ENCODE results near the gene UBE2E2. TPM values are rescaled to one million over a fixed set of nuclear protein-coding genes. Genes with fewer than 3 reads are reported as not detected.
A peak's percentile ranks its signal among the peaks of the same experiment; 100 is the strongest.

UBE2E2 gene
- total RNA-seq, 1 experiment from 2014 or later: 54.9 TPM

DNA sequence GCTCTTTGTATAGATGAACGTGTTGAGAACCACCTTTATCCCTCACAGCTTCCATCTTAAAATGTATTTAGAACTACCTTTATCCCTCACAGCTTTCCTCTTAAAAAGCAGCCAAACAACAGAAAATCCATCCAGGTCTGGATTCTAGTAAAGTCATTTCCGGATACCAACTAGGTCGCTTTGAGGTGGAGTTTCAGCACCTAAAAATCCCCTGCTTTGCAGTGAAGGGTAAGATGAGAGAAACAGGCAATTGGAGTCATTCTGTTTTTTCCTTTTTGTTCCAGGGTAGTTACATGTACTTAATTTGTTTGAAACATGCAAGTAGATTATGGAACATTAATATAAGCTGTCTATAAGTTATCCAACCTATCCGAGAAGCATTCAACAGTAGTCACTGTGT lies 192.0 kb downstream of the UBE2E2 start (continued):
- TF ChIP-seq PRRX2 (CRISPR knock-in tag; IDR thresholded peaks at IDR 0.05) (no peak), JAZF1 (CRISPR knock-in tag; IDR thresholded peaks at IDR 0.05) (no peak), NR3C1 (CRISPR knock-in tag; conservative IDR thresholded peaks at IDR 0.05; ENCODE audit: low read depth) (no peak)
- TF ChIP-seq, protein P1, sequence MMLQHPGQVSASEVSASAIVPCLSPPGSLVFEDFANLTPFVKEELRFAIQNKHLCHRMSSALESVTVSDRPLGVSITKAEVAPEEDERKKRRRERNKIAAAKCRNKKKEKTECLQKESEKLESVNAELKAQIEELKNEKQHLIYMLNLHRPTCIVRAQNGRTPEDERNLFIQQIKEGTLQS (CRISPR knock-in tag; conservative IDR thresholded peaks at IDR 0.05): no peak
- TF ChIP-seq, protein P2, sequence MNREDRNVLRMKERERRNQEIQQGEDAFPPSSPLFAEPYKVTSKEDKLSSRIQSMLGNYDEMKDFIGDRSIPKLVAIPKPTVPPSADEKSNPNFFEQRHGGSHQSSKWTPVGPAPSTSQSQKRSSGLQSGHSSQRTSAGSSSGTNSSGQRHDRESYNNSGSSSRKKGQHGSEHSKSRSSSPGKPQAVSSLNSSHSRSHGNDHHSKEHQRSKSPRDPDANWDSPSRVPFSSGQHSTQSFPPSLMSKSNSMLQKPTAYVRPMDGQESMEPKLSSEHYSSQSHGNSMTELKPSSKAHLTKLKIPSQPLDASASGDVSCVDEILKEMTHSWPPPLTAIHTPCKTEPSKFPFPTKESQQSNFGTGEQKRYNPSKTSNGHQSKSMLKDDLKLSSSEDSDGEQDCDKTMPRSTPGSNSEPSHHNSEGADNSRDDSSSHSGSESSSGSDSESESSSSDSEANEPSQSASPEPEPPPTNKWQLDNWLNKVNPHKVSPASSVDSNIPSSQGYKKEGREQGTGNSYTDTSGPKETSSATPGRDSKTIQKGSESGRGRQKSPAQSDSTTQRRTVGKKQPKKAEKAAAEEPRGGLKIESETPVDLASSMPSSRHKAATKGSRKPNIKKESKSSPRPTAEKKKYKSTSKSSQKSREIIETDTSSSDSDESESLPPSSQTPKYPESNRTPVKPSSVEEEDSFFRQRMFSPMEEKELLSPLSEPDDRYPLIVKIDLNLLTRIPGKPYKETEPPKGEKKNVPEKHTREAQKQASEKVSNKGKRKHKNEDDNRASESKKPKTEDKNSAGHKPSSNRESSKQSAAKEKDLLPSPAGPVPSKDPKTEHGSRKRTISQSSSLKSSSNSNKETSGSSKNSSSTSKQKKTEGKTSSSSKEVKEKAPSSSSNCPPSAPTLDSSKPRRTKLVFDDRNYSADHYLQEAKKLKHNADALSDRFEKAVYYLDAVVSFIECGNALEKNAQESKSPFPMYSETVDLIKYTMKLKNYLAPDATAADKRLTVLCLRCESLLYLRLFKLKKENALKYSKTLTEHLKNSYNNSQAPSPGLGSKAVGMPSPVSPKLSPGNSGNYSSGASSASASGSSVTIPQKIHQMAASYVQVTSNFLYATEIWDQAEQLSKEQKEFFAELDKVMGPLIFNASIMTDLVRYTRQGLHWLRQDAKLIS (CRISPR knock-in tag; IDR thresholded peaks at IDR 0.05; ENCODE audit: borderline replicate concordance): no peak

DNA sequence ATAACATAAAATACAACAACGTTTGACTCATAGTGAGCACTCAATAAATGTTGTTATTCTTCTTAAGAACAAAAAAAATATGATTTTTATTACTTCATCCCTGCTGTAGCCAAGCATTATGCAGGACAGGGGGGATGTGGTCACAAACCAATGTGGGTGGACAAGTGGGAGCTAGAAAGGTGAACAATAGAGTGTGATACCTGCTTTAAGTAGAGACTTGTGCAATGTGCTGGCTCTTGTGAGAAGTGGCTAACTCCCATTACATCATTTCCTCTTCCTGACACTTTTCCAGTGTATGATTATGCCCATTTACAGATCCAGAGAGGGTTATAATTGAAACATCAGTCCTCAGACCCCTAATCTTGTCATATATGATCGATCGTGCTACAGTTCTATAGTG lies 193.6 kb downstream of the UBE2E2 start:
- H3K9me3 Mint-ChIP-seq: no peaks in the 10 kb centered on the region
- CTCF ChIA-PET: no interaction called here
- POLR2A ChIA-PET: no interaction called here
- H3K36me3 Mint-ChIP-seq: no peaks in the 10 kb centered on the region
- TF ChIP-seq ZNF263 (CRISPR knock-in tag; IDR thresholded peaks at IDR 0.05; ENCODE audit: low read depth): no peak
- TF ChIP-seq, protein P3, sequence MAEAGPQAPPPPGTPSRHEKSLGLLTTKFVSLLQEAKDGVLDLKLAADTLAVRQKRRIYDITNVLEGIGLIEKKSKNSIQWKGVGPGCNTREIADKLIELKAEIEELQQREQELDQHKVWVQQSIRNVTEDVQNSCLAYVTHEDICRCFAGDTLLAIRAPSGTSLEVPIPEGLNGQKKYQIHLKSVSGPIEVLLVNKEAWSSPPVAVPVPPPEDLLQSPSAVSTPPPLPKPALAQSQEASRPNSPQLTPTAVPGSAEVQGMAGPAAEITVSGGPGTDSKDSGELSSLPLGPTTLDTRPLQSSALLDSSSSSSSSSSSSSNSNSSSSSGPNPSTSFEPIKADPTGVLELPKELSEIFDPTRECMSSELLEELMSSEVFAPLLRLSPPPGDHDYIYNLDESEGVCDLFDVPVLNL (CRISPR knock-in tag; IDR thresholded peaks at IDR 0.05; ENCODE audit: borderline replicate concordance, low read depth): no peak
- no peak for TF ChIP-seq TP53 (CRISPR knock-in tag; IDR thresholded peaks at IDR 0.05)
- TF ChIP-seq HMGA2 (CRISPR knock-in tag; IDR thresholded peaks at IDR 0.05): no peak
- TF ChIP-seq, protein P4, sequence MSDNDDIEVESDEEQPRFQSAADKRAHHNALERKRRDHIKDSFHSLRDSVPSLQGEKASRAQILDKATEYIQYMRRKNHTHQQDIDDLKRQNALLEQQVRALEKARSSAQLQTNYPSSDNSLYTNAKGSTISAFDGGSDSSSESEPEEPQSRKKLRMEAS (CRISPR knock-in tag; IDR thresholded peaks at IDR 0.05): no peak
- TF ChIP-seq FOXP1 (CRISPR knock-in tag; IDR thresholded peaks at IDR 0.05; ENCODE audit: borderline replicate concordance): no peak
- TF ChIP-seq NR3C1 (CRISPR knock-in tag; conservative IDR thresholded peaks at IDR 0.05; ENCODE audit: low read depth): no peak
- DNase-seq (ENCODE audit: low spot score) (no peak), ATAC-seq (no peak)
- no peaks in the 10 kb centered on the region for H3K27me3 Mint-ChIP-seq (ENCODE audit: low read depth)
- peak overlapping the region; percentile 5; the same call in 1 of the 2 replicates for H3K27ac Mint-ChIP-seq
- H3K4me1 Mint-ChIP-seq: peaks cover 33% of the 10 kb centered on the region
- H3K4me3 Mint-ChIP-seq: no peak overlapping the region

DNA sequence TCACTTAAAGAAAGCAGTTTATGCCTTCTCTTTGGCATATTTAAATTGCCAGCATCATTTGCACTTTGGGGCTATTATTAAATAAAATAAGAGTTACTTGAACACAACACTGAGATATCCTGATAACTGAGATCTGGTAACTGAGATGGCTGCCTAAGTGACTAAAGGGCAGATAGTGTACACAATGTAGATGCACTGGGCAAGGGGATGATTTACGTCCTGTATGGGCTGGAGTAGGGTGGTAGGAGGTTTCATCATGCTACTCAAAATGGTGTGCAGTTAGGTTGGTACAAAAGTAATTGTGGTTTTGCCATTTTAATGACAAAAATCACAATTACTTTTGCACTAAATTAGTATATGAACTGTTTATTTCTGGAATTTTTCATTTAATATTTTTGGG lies 196.1 kb downstream of the UBE2E2 start:
- ChIA-PET CTCF (no interaction called here), POLR2A (no interaction called here)
- Mint-ChIP-seq H3K36me3 (no peaks in the 10 kb centered on the region), H3K27ac (no peak overlapping the region), H3K4me1 (peaks cover 18% of the 10 kb centered on the region), H3K4me3 (no peak overlapping the region), H3K9me3 (no peaks in the 10 kb centered on the region), H3K27me3 (ENCODE audit: low read depth) (no peaks in the 10 kb centered on the region)
- TF ChIP-seq ZNF121 (CRISPR knock-in tag; IDR thresholded peaks at IDR 0.05): no peak
- TF ChIP-seq RORB (CRISPR knock-in tag; IDR thresholded peaks at IDR 0.05): no peak
- TF ChIP-seq IRF2 (CRISPR knock-in tag; IDR thresholded peaks at IDR 0.05; ENCODE audit: borderline replicate concordance, low read depth): no peak
- TF ChIP-seq TEAD4 (CRISPR knock-in tag; IDR thresholded peaks at IDR 0.05): no peak
- no peak for ATAC-seq
- no peak for DNase-seq (ENCODE audit: low spot score)

DNA sequence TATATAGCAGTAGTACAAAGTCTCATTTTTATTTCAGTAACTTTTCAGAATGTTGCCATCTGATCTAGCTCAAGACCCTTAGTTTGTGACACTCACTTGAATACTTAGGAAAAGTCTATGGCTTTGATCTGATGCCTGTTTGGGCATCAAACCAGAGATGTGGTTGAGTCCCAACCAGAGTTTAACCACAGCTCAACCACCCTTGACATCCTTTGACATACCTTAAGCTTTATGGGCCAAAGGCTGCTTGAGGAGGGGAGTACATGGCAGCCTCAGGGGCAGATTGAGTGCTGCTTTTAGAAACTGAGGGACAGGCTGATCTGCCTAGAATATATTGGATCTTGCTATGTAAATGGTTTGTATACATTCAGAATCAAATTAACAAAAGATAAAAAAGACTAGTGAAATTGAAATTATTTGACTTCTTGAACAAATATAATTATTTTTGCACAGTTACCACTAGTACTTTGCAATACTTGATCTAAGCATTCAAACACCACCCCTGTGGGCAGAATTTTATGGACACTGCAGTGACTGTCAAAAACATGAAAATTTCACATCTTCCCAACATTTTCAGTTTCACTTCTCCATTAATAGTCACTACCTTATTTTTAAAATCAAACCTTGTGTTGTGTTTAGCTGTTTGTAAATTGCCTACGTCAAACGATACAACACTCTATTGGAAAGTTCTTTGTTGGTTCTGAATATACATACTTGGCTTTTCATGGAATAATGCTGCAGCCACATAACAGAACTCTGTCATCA lies 199.8 kb downstream of the UBE2E2 start:
- ChIA-PET CTCF (no interaction called here), POLR2A (no interaction called here)
- TF ChIP-seq, protein P5, sequence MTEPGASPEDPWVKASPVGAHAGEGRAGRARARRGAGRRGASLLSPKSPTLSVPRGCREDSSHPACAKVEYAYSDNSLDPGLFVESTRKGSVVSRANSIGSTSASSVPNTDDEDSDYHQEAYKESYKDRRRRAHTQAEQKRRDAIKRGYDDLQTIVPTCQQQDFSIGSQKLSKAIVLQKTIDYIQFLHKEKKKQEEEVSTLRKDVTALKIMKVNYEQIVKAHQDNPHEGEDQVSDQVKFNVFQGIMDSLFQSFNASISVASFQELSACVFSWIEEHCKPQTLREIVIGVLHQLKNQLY (CRISPR knock-in tag; IDR thresholded peaks at IDR 0.05): no peak
- no peak for TF ChIP-seq ZBTB21 (CRISPR knock-in tag; IDR thresholded peaks at IDR 0.05; ENCODE audit: borderline replicate concordance)
- no peak for TF ChIP-seq TEAD1 (CRISPR knock-in tag; IDR thresholded peaks at IDR 0.05)
- TF ChIP-seq SOX15 (CRISPR knock-in tag; IDR thresholded peaks at IDR 0.05): no peak
- no peaks in the 10 kb centered on the region for H3K36me3 Mint-ChIP-seq
- H3K27me3 Mint-ChIP-seq (ENCODE audit: low read depth): no peaks in the 10 kb centered on the region
- DNase-seq (ENCODE audit: low spot score): no peak
- ATAC-seq: no peak
- no peak overlapping the region for H3K27ac Mint-ChIP-seq
- H3K9me3 Mint-ChIP-seq: no peaks in the 10 kb centered on the region
- H3K4me1 Mint-ChIP-seq: peaks cover 31% of the 10 kb centered on the region
- H3K4me3 Mint-ChIP-seq: no peak overlapping the region

All from WTC11 (cell line).